Mesothelial cell of epicardium (in vitro differentiated cells): ENCODE data around the gene HLA-DOB. TPM values are rescaled to one million over a fixed set of nuclear protein-coding genes. Genes with fewer than 3 reads are reported as not detected.

Experiments
- DNase-seq, 2 experiments: peaks; one replicate each; pipeline ENCODE4 v3.0.0; 2021; ENCODE audit warnings: low spot score in 2 of 2; ENCODE audit not compliant: unreplicated experiment in 2 of 2
- H3K27ac Mint-ChIP-seq: 2 replicates; pipeline ENCODE4 v1.8.0; 2021; ENCODE audit warnings: mixed read lengths
- H3K27me3 Mint-ChIP-seq: 2 replicates; pipeline ENCODE4 v1.8.0; 2021; ENCODE audit warnings: low read depth, mixed read lengths
- H3K36me3 Mint-ChIP-seq: 2 replicates; pipeline ENCODE4 v1.8.0; 2021; ENCODE audit warnings: mixed read lengths
- H3K4me1 Mint-ChIP-seq: 2 replicates; pipeline ENCODE4 v1.8.0; 2021; ENCODE audit warnings: mixed read lengths
- H3K4me3 Mint-ChIP-seq: 2 replicates; pipeline ENCODE4 v1.8.0; 2021; ENCODE audit warnings: mild to moderate bottlenecking, moderate library complexity, mixed read lengths
- H3K9me3 Mint-ChIP-seq: 2 replicates; pipeline ENCODE4 v1.8.0; 2021; ENCODE audit warnings: mixed read lengths
- total RNA-seq: library from RNA; stranded (reverse); gene quantifications from 3 replicates; pipeline ENCODE4 v1.2.1, GENCODE V29; 2021
- TF ChIP-seq, protein P1 (sequence below): fragments of 200-600 bp; sonication (generic); IDR thresholded peaks from one replicate; pipeline ENCODE4 v1.5.0; 2021; ENCODE audit warnings: antibody characterized with exemption; ENCODE audit not compliant: unreplicated experiment

HLA-DOB gene
- total RNA-seq, 1 donor from 2014 or later, result 0.45 TPM

DNA sequence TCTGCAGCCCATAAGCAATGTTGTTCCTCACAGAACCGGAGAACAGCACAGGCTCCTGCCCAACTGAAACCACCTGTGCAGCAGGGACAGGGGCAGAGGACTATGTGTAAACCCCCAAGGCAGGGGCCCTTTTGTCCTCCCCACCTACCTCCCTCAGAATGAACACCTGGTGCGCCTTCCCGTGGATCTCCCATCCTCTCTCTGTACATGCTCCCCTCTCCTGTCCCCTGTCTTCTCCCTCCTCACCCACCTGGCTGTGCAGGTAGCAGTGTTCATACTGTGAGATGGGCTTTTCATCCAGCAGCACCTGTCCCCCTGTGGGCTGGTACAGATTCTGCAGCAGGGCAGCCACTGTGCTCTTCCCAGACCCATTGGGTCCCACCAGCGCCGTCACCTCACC lies 13.2 kb upstream of the HLA-DOB start:
- TF ChIP-seq, protein P1, sequence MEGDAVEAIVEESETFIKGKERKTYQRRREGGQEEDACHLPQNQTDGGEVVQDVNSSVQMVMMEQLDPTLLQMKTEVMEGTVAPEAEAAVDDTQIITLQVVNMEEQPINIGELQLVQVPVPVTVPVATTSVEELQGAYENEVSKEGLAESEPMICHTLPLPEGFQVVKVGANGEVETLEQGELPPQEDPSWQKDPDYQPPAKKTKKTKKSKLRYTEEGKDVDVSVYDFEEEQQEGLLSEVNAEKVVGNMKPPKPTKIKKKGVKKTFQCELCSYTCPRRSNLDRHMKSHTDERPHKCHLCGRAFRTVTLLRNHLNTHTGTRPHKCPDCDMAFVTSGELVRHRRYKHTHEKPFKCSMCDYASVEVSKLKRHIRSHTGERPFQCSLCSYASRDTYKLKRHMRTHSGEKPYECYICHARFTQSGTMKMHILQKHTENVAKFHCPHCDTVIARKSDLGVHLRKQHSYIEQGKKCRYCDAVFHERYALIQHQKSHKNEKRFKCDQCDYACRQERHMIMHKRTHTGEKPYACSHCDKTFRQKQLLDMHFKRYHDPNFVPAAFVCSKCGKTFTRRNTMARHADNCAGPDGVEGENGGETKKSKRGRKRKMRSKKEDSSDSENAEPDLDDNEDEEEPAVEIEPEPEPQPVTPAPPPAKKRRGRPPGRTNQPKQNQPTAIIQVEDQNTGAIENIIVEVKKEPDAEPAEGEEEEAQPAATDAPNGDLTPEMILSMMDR, result no peak
- H3K4me1 Mint-ChIP-seq, result peaks cover 6% of the 10 kb centered on the region

DNA sequence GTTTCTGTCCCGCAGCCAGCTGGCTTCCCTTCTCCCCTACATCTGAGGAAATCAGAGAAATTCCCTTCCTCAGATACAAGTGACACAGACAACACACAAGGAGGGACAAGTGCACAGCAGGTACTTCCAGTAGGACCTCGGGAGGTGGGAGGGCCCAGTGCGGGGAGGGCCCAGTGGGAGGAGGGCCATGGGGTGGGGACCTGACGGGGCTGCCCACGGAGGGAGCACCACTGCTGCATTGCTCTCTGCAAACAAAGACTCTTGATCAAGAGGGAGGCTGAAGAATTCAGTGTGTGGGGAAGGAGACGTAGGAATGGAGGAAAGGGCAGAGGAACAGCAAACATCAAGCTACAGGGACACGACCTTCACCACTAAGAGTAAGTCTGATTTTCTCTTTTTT lies 12.7 kb upstream of the HLA-DOB start:
- Mint-ChIP-seq H3K27ac (no peak overlapping the region), H3K4me1 (peaks cover 6% of the 10 kb centered on the region), H3K27me3 (peaks cover 3% of the 10 kb centered on the region), H3K4me3 (no peak overlapping the region), H3K9me3 (no peaks in the 10 kb centered on the region), H3K36me3 (peaks cover 14% of the 10 kb centered on the region)
- TF ChIP-seq, protein P1, result no peak
- DNase-seq, result no peak

More for the DNA sequence above, 13.2 kb upstream of the HLA-DOB start:
- Mint-ChIP-seq H3K27ac (no peak overlapping the region), H3K4me3 (no peak overlapping the region), H3K9me3 (no peaks in the 10 kb centered on the region), H3K36me3 (peaks cover 17% of the 10 kb centered on the region), H3K27me3 (peaks cover 3% of the 10 kb centered on the region)
- no peak for DNase-seq

DNA sequence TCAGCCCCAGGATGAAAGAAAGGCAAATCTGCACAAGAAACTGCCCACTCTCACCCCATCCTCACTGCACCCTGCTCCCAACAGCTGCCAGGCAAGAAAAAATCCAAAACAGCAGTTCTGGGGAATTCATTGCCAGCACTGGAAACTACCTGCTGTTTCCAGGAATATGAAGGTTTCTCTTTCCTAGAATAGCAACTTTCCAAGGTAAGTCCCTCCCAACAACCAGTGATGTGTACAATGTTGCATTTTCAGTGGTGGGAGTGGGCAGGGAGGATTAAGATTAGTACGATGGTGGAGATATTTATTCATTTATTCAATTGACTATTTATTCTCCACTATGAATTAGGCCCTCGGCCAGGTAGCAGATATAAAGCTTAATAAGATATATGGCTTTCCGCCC lies 10.2 kb upstream of the HLA-DOB start:
- Mint-ChIP-seq H3K27me3 (peaks cover 3% of the 10 kb centered on the region), H3K27ac (no peak overlapping the region)

DNA sequence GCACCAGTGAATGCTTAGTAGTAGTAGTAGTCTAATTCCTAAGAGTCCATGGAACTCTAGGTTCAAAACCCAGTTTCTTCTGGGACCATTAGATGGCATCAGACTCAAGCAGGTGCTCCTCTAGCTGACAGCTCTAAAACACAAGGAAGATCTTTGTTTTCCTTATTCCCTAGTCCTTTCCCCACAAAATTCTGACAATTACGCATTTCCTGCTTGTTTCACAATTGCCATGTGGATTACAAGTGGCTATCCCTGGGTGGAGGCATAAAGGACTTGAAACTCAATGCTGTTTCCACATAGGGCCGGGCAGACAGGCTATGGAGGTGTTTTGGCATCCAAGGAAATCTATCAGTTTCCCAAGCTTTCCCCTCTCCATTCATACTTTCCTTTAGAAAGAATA lies 9.2 kb upstream of the HLA-DOB start:
- Mint-ChIP-seq H3K27ac (no peak overlapping the region), H3K4me3 (no peak overlapping the region), H3K9me3 (no peaks in the 10 kb centered on the region), H3K36me3 (peaks cover 7% of the 10 kb centered on the region), H3K4me1 (peaks cover 6% of the 10 kb centered on the region), H3K27me3 (peaks cover 3% of the 10 kb centered on the region)
- no peak for DNase-seq
- TF ChIP-seq, protein P1, result no peak

More for the DNA sequence above, 10.2 kb upstream of the HLA-DOB start:
- Mint-ChIP-seq H3K36me3 (peaks cover 7% of the 10 kb centered on the region), H3K4me3 (no peak overlapping the region), H3K9me3 (no peaks in the 10 kb centered on the region), H3K4me1 (peaks cover 6% of the 10 kb centered on the region)
- TF ChIP-seq, protein P1, result no peak
- DNase-seq, result no peak

DNA sequence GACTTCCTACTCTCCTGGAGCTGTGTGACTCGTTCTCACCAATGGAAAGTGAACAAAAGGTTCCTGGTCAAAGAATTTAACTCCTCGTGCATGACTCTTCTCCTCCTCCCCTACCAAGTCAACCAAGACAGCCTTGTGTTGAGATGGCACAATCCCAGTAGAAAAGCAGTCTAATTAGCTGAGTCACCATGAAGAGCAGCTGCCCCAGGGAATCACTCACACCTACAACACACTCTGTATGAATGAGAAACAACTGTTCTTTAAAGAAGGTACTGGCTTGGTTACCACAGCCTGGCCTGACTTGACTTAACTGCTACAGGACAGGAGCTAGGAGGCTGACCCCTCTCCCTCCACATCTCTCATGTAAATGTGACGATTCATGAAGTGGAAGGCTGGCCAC lies 2.9 kb upstream of the HLA-DOB start:
- Mint-ChIP-seq H3K36me3 (no peaks in the 10 kb centered on the region), H3K9me3 (peaks cover 4% of the 10 kb centered on the region), H3K4me1 (peaks cover 2% of the 10 kb centered on the region), H3K27ac (no peak overlapping the region), H3K27me3 (peaks cover 6% of the 10 kb centered on the region), H3K4me3 (no peak overlapping the region)
- TF ChIP-seq, protein P1, result no peak
- DNase-seq, result no peak

DNA sequence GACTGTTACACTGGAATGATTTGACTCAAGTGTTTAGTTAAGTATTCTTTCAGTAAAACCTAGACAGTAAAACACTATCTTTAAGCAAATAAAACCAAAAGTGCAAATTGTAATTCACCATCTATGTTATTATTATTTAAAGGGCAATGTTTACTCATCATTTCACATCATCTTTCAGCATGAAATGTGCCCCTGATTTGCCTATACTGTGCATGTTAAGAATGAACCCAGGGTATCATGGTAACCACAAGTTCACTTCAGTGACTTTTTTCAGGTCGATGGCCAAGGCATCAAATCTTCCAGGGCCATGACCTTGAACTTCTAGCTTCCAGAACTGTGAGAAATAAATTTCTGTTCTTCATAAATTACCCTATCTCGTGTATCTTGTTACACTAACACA lies 2.1 kb upstream of the HLA-DOB start:
- no peak for DNase-seq
- peaks cover 2% of the 10 kb centered on the region for H3K4me1 Mint-ChIP-seq
- H3K9me3 Mint-ChIP-seq, result peaks cover 4% of the 10 kb centered on the region
- H3K36me3 Mint-ChIP-seq, result no peaks in the 10 kb centered on the region
- no peak overlapping the region for H3K4me3 Mint-ChIP-seq
- TF ChIP-seq, protein P1, result no peak
- peaks cover 6% of the 10 kb centered on the region for H3K27me3 Mint-ChIP-seq
- H3K27ac Mint-ChIP-seq, result no peak overlapping the region
